Middle frontal gyrus (tissue), 1 donor: ENCODE results near the gene ZNF618.

Experiments
- DNase-seq: peaks from one replicate; pipeline ENCODE4 v3.0.0-alpha.2; 2015; ENCODE audit warnings: low spot score; ENCODE audit errors: extremely low spot score

Gene ZNF618

DNA sequence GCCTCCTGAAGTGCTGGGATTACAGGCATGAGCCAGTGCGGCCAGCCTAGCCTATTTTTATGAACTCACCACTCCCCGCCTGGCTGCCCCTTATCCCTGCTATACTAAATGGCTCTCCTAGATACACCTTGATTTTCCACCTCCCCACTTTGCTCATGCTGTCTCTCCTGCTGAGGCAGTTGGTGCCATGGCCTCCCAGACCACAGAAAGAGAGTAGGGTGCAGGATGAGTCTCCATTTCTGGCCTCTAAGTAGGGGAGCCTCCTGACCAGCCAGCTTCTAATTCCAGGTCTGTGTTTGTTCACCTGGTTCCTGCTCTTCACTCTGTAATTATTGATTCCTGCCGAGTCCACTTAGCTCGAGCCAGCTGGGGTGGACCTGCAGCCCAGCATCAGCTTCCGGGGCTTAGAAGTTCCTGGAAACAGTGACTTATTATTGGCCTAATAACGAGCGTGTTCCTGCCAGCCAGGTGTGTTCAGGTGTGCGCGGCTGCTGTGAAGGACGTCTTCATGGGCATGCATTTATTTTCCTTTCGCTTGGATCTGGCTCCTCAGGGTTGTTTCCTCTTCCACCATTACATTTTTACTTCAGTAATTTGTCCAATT, 34.0 kb downstream of the ZNF618 start:
- no peak for DNase-seq

DNA sequence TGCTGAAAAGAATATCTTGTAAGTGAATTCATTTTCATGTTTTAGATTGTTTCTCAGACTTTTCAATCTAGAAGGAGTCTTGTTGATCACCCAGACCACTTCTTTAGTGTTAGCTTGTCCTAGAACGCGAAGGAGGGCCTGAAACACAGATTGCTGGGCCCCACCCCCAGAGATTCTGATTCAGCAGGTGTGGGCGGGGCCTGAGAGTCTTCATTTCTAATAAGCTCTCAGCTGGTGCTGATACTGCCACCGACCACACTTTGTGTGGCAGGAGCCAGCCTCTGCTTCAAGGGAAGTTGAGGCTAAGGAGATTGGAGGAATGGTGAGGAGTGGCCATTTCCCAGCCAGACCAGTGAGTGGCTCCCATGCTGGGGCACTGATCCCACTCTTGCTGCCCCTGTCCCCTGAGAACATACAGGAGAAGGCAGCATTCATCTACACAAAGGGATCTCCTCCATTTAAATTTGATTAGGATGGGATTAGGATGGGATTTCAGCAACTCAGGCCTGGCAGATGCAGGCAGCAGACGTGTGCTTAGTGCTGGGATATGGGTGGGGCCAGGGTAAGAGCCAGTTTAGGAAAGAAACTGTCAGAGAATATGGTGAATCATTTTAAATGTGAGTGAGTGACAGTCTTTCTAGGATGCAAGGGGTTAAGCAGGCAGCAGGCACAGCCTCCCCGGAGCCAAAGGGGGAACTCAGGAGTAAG, 35.9 kb downstream of the ZNF618 start:
- no peak for DNase-seq

DNA sequence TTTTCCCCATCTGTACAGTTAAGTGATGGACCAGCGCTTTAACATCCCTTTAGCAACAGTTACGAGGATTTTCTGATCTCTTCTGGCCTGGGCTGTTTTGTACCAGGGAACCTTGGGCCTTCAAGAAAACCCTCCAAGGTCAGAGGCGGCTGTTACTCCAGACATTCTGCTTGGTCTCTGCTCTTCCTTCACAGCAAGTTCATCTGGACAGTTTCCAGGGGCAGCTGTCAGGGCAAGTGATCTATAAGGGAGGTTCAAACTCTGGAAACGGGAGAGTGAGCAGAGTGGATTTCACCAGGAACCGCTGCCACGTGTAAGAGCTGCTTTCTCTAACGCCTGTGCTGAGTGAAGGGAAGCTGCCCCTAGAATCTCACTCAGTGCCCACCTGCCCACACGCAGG, 36.7 kb downstream of the ZNF618 start:
- no peak for DNase-seq

DNA sequence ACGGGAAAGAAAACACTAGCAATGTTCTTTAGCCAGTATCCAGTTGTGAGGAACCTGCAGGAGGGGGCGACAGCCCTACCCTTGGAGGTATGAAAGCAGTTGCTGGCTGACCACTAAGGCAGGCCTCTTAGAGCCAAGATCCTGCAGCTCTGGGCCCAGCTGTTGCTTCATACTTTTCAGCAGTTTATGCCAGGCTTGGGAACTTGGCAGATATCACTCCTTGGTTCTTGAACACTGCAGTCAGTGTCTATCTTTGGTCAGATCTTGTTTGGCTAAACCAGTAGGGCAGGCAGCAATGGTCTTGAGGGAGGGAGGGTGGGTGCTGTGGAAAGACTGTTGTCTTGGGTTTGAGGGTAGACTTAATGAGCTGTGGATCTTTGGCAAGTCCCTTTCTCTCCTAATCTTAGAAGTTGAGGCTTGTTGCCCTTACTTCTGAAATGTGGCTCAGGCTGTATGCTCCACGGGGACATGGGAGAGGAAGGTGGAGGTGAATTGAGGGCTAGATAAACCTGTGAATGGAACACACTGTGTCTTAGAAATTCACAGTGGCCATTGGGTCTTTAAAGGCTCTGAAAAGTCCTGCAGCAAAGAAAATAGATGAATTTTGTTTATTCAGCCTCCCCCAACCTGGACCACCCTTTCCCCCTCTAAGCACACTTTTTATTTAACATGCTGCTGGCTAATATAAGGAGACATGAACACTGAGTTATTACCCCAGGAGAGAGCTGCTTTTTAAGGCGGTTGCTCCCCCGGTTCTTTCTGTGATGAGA, 37.5 kb downstream of the ZNF618 start:
- no peak for DNase-seq

DNA sequence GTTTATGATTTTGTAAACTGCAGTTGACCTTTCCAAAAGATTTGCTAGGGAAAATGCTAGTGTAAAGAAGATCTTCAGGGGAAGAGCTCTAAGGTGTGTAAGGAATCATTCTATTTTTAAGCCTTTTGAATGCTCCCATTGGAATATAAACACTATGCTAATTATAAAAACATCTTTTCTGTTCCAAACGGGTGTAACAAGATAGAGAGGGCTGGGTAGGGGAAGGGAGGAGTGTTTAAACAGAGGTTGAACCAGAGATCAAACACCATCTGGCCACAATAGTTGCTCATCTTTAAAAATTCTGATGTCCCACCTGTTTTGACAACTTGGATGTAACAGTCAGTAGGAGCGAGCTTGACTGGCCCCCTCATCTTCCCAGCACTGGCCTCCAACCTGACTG, 38.4 kb downstream of the ZNF618 start:
- DNase-seq = no peak

DNA sequence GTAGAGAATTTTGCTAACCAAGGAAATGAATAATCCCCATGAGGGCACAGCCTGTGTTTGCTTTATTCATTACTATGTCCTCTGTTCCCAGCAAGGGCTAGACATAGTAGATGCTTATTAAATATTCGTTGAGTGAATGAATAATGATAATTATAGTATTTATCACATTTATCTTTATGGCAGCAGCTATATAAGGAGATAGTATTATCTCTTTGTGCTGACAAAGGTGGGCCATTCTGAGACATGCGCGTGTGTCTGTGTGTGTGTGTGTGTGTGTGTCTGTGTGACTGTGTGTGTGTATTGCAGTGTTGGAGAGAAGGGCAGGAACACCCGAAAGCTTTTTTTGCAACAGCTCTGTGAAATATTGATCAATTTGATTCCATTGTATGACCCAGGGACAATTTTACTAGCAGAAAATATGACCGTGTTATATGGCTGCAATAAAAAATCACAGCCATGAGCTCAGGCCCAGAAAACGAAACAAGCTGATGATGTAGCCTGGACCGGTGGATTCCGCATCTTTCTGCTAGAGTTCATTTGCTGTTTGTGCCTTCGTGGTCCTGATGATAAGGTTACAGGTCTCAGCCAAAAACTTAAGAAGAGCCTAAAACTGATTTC, 39.8 kb downstream of the ZNF618 start:
- no peak for DNase-seq

DNA sequence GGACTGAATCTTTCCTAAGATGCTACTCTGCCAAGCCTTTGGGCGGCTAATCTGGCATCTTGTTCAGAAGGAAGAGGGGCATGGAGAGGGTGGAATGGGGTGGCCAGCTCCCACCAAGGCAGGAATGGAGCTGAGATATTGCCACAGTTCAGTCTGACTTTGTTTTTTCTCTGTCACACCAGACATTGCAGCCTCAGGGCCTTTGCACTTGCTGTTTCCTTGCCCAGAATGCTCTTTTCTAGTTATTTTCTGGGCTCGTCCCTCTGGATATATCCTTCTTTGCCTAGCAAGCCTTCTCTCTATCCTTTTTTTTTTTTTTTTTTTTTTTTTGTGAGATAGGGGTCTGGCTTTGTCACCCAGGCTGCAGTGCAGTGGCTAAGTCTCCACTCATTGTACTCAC, 40.8 kb downstream of the ZNF618 start:
- no peak for DNase-seq

DNA sequence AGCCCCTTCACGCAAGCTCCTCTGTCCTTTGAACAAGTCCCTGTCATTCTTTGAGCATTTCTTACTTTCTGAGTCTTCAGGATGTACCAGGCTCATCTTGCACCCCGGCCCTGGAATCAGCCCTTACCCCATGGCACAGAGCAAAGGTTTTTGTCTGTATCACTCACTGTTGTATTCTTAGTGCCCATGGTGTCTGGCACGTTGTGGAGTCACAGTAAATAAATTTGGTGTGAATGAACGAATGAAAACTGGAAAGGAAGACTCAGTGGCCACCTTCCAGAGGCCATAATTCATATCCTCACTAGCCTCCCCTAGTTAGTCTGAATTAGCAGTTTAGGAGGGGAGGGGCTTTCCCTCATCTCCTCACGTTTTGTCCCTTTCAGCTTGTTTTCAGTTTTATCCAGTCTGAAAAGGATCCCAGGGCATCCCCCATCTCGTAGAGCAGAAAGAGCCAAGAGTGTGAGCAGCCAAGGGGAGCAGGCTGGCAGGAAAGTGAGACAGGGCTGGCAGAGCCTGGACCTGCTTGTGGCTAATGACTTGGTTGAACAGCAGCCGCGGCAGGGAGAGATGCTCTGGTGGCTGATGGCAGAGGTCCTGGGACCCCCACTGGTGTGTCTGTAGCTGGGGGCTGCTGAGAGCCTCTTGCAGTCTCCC, 42.7 kb downstream of the ZNF618 start:
- DNase-seq = no peak

DNA sequence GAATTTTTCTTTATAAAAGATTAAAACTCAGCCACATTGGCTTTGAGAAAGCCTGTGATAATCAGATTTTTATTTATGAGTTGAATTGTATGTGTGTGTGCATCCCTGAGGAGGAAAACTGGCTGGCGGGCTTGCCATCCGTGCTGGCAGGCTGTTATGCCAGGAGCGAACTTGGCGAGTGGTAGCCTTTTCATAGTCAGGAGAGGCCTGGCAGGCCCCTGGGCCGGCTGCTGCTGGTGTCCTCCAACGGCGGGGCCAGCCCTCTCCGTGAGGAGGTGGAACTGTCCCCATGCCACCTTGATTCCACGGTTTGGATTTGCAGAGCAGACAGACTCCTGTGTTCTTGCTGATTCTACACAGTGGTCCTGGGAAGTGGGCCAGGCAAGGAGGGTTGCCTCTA, 43.3 kb downstream of the ZNF618 start:
- DNase-seq = no peak

DNA sequence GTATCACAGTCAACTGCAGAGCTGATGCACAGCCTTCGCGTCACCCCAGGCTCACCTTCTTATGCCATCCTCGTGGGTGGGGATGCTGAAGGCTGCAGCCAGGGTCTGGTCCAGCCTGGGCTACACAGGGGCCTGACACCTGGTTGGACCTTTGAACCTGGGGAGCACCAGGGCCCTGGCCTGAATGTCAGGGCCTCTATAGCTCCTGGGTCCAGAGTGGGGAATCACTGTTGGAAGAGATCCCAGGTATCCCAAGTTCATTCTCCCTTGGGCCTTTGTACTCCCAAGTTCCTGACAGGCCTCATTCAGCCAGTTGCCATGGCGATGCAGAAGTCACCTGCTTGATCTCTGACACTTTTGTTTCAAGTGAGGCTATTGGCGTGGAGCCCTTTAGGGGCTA, 43.8 kb downstream of the ZNF618 start:
- no peak for DNase-seq

DNA sequence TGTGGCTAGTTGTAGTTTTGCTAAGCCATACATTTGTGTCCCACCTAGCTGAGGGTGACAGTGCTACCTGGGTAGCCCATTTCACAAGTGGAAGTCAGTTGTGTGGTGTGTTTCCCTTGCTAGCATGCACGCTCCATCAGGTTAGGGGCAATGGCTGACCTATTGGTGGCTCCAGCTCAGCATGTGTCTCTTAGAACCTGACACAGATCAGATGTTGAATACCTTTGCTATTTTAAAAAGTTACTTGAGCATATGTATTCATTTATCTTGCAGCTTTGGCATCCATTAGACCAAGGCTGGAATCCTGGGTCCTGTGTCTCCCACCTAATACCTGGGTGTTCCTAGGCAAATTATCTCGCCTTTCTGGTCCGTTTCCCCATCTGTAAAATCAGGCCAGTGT, 44.8 kb downstream of the ZNF618 start:
- DNase-seq = no peak

DNA sequence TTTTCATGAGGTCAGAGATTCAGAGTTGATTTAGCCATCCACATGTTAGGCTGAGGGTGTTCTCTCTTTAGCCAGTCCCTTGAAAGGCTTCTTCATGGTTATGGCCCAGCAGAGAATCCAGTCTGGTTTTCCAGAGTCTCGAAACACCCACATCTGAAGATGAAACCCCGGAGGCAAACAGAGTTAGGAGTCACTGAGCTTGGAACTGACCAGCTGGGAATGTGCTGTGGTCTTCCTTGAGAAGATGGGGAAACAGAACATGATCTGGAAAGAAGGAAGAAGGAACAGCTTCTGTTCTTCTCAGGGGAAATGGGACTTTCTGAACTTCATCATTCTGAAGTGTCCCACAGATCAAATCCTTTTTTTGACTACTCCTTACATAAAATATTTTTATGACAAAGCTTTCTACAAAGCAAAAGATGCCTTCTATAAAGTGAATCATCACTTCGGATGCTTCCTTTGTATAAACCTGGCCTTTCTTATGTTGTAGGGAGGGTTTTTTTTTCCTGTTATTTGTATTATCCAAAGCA, 45.4 kb downstream of the ZNF618 start:
- DNase-seq = no peak

DNA sequence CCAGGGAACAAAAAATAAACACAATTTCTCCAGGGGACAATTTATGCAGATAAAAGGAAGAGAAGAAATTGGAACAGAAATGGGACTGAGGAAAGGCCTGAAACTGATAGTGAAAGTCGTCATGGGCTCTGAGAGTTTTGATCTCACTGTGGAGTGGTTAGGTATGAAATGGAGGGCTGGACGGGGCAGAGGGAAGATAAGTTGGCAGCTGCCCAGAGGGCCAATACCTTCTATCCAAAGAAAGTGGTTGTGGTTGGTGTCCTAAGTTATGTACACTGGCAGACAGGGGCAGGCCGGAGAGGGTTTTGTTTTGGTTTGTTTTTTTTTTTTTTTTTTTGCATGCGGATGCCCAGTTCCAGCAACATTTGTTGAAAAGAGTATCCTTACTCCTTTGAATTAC, 46.1 kb downstream of the ZNF618 start:
- DNase-seq = no peak

DNA sequence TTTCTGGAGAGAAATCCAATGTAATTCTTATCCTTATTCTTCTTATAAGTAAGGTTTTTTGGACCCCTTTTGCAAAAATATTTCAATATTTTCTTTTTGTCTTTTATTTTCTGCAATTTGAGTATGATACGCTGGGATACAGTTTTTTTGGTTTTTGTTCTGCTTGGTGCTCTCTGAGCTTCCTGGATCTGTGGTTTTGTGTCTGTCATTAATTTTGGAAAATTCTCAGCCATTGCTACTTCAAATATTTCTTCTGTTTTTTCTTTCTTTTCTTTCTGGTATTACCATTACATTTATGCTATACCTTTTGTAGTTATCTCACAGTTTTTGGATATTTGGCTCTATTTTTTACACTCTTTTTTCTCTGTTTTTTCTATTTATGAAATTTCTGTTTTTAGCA, 50.1 kb downstream of the ZNF618 start:
- no peak for DNase-seq

DNA sequence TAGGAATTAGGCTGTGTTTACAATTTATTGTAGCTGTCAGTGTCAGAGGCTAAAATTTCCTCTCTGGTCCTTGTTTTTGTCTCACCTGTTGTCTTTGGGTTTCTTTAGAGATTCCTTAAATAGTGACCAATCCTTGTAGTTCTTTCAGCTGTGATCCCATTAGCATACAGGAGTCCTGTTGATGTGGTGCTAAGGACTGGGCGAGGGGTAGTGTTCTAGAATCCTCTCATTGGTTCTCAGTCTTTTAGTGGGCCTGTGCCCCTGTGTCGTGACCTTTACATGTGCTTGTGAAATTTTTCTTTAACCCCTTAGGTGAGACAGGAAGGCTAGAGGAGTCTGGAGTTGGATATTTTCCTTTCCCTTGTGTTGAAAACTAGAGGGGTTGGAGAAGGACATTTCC, 51.2 kb downstream of the ZNF618 start:
- no peak for DNase-seq

DNA sequence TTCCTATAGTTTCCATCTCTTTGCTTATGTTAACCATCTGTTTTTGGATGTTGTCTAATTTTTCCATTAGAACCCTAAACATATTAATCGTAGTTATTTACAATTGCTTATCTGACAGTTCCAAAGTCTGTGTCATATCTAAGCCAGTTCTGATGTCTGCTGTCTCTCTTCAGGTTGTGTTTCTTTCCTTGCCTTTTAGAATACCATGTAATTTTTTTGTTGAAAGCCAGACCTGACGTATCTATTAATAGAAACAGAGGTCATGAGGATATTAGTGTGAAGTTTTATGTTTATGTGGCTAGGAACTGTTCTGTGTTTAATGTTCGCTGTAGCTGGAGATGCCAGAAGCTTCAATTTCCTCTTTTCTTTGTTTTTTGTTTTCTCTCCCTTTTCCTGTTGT, 52.2 kb downstream of the ZNF618 start:
- no peak for DNase-seq

DNA sequence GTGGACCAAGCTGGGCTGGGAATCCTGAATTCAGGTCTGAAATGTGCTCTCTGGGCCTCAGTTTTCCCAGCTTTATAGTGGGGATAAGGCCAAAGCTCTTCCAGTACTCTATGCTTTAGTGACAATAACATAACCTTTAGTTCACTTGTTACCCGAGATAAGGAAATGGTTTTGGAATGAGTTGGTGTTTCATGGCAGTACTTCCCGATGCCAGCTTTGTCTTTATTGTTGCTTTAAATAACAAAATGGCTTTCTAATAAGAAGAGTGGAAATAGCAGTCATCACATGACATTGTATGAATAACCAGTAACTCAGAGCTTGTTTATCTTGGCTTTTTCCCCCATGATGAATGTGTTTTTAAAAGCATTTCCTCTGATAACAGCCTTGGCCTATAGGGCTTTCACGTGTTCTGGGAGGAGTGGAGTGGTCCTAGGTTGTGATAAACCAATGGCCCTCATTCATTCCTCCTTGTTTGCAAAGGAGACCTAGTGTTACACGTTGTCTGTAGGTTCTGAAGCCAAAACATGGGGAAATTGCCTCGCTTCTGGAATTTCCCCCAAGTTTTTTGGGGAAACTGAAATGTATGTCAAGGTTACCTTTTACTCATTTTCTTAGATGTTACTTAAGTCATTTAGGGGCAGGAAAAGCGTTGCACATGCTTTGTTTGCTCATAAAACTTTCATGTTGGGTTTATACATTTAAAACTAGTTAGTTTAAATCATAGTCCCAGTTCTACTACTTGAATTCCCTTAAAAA, 53.7 kb downstream of the ZNF618 start:
- DNase-seq = no peak

DNA sequence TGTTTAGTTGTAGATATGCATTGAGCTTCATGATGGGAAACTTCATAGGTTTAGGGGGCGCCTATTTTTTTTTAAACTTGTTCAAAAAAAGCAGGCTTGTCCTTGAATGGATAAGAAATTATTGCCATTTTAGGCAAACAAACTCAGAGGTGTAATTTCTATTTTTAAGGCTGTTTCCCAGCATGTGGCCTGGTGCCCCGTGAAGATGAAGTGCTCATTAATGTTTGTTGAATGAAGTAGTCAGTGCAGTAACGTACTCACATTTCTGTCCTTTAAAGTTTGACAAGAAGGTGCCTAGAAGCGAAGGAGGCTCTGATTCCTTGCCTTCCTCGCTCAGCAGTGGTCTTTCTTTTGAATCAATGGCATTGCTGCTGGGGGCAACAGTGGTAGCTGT, 54.3 kb downstream of the ZNF618 start:
- no peak for DNase-seq

DNA sequence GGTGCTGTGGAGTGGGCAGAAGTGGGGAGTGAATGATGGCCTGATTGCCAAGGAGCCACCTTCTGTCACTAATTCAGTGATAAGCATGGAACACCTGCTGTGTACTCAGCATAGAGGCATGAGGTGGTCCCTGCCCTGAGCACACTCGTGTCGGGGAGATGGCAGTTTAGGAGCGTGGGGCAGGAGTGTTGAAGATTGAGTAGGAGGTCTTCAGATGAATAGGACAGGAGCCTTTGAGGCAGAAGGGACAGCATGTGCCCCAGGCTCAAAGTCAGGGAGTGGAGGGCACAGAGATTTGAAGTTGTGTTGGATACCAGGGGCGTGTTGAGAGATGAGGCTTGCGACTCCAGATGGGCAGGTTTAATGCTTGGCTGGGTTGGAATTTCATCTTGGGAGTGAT, 55.0 kb downstream of the ZNF618 start:
- no peak for DNase-seq

DNA sequence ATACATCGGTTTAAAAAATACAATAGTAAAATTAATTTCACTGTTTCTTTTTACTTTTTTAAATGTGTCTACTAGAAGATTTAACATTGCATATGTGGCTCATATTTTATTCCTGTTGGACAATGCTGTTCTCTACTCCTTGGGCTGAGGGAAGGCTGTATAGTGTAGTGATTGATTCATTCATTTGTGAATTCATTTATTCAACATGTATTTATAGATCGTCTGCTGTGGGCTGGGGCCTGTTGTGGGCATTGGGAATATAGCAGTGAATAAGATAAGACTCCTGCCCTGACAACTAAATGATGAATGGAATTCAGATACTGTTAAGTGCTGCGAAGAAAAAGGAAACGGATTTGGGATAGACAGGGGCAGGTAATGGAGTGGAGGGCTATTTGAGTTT, 55.7 kb downstream of the ZNF618 start:
- DNase-seq = no peak
